ENCODE measurements around the gene KCNRG. TPM values are rescaled to one million over a fixed set of nuclear protein-coding genes. Genes with fewer than 3 reads are reported as not detected.

The KCNRG gene
- total RNA-seq, 1 donor from 2014 or later, result 0.61 TPM

DNA sequence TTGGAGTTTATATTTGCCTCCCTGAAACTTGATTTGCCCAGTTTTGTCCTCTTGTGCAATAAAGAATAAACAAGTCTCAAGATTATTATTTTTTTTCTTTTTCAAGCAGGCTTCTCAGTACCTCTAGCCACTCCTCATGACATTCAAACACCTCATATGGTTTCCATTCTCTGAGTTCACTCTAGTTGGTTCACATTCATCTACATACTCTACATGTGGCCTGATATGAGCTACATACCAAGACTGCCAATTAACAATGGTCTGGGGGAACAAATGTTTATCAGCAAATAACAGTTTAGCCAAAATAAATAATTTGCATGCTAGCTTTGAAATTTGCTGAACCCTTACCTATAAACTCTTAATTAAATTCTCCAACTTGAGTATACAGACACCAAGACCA lies 22.5 kb downstream of the KCNRG start:
- Mint-ChIP-seq H3K36me3 (ENCODE audit: low read depth, unreplicated experiment) (peaks cover 2% of the 10 kb centered on the region), H3K27ac (ENCODE audit: unreplicated experiment) (no peak overlapping the region), H3K4me3 (ENCODE audit: unreplicated experiment) (no peak overlapping the region), H3K4me1 (ENCODE audit: low read depth, unreplicated experiment) (peaks cover 6% of the 10 kb centered on the region), H3K27me3 (ENCODE audit: low read depth, unreplicated experiment) (no peaks in the 10 kb centered on the region), H3K9me3 (ENCODE audit: unreplicated experiment) (no peaks in the 10 kb centered on the region)
- FAIRE-seq, result no peak
- Histone ChIP-seq H3K27ac (ENCODE audit: low read depth, low read length) (no peak overlapping the region), H3K9ac (ENCODE audit: low read length) (no peak overlapping the region), H3K4me2 (ENCODE audit: low read length) (no peak overlapping the region), H3K27me3 (ENCODE audit: insufficient read depth, low read length) (no peaks in the 10 kb centered on the region), H3K79me2 (ENCODE audit: insufficient read depth, low read length) (no peaks in the 10 kb centered on the region), H3K4me1 (ENCODE audit: insufficient read depth, low read length) (peaks cover 5% of the 10 kb centered on the region), H3K9me3 (ENCODE audit: insufficient read depth, low read depth, low read length) (no peaks in the 10 kb centered on the region), H4K20me1 (ENCODE audit: insufficient read depth, low read length) (no peaks in the 10 kb centered on the region), H2AFZ (ENCODE audit: low read depth, low read length) (no peak overlapping the region), H3K4me3 (ENCODE audit: insufficient read depth, low read depth, low read length) (no peak overlapping the region), H3K36me3 (ENCODE audit: insufficient read depth, low read length) (peaks cover 5% of the 10 kb centered on the region)
- TF ChIP-seq, protein P1, sequence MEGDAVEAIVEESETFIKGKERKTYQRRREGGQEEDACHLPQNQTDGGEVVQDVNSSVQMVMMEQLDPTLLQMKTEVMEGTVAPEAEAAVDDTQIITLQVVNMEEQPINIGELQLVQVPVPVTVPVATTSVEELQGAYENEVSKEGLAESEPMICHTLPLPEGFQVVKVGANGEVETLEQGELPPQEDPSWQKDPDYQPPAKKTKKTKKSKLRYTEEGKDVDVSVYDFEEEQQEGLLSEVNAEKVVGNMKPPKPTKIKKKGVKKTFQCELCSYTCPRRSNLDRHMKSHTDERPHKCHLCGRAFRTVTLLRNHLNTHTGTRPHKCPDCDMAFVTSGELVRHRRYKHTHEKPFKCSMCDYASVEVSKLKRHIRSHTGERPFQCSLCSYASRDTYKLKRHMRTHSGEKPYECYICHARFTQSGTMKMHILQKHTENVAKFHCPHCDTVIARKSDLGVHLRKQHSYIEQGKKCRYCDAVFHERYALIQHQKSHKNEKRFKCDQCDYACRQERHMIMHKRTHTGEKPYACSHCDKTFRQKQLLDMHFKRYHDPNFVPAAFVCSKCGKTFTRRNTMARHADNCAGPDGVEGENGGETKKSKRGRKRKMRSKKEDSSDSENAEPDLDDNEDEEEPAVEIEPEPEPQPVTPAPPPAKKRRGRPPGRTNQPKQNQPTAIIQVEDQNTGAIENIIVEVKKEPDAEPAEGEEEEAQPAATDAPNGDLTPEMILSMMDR (IDR thresholded peaks at IDR 0.05; ENCODE audit: insufficient read depth, low read depth, low read length), result no peak
- TF ChIP-seq EZH2 (IDR thresholded peaks at IDR 0.05; ENCODE audit: insufficient read depth, low read length), result no peak
- no peak for DNase-seq (ENCODE audit: low read depth)

DNA sequence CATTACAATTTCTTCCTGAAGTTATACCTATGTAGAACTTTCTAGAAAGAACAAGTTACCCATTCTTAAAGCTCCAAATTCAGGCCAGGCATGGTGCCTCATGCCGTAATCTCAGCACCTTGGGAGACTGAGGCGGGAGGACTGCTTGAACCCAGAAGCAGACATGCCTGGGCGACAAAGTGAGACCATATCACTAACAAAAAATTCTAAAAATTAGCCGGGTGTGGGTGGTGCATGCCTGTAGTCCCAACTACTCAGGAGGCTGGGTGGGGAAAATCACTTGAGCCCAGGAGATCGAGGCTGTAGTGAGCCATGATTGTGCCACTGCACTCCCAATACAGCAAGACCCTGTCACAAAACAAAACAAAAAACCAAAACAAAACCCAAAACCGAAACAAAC lies 23.0 kb downstream of the KCNRG start:
- Histone ChIP-seq H2AFZ (ENCODE audit: low read depth, low read length) (no peak overlapping the region), H3K27me3 (ENCODE audit: insufficient read depth, low read length) (no peaks in the 10 kb centered on the region), H3K79me2 (ENCODE audit: insufficient read depth, low read length) (no peaks in the 10 kb centered on the region), H3K9me3 (ENCODE audit: insufficient read depth, low read depth, low read length) (no peaks in the 10 kb centered on the region), H3K4me1 (ENCODE audit: insufficient read depth, low read length) (peaks cover 5% of the 10 kb centered on the region), H3K9ac (ENCODE audit: low read length) (no peak overlapping the region), H3K4me3 (ENCODE audit: insufficient read depth, low read depth, low read length) (no peak overlapping the region), H3K27ac (ENCODE audit: low read depth, low read length) (no peak overlapping the region), H3K36me3 (ENCODE audit: insufficient read depth, low read length) (peaks cover 8% of the 10 kb centered on the region), H4K20me1 (ENCODE audit: insufficient read depth, low read length) (no peaks in the 10 kb centered on the region), H3K4me2 (ENCODE audit: low read length) (no peak overlapping the region)
- no peak overlapping the region for H3K4me3 Mint-ChIP-seq (ENCODE audit: unreplicated experiment)
- H3K36me3 Mint-ChIP-seq (ENCODE audit: low read depth, unreplicated experiment), result peaks cover 2% of the 10 kb centered on the region
- no peak for TF ChIP-seq EZH2 (IDR thresholded peaks at IDR 0.05; ENCODE audit: insufficient read depth, low read length)
- TF ChIP-seq, protein P1 (IDR thresholded peaks at IDR 0.05; ENCODE audit: insufficient read depth, low read depth, low read length), result no peak
- H3K27me3 Mint-ChIP-seq (ENCODE audit: low read depth, unreplicated experiment), result no peaks in the 10 kb centered on the region
- FAIRE-seq (no peak), DNase-seq (ENCODE audit: low read depth) (no peak)
- H3K27ac Mint-ChIP-seq (ENCODE audit: unreplicated experiment), result no peak overlapping the region
- H3K9me3 Mint-ChIP-seq (ENCODE audit: unreplicated experiment), result no peaks in the 10 kb centered on the region
- H3K4me1 Mint-ChIP-seq (ENCODE audit: low read depth, unreplicated experiment), result peaks cover 5% of the 10 kb centered on the region

DNA sequence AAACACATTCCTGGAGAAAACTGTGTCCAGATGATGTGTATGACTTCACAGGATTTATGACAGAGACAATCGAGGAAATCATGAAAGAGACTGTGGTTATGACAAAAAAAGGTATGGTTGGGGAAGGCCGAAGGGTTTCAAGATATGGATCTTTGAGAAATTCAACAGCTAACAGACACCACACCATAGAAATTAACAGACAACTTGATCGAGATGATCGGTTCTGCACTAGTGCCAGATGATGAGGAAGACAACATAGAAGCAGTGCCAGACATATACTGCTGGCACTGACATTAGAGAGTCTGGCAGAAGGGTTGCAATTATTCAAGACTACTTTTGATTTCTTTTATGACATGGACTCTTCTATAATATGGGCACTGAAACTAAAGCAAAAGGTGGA lies 37.2 kb downstream of the KCNRG start:
- DNase-seq (ENCODE audit: low read depth) (no peak), FAIRE-seq (peak; percentile 23)
- H3K79me2 ChIP-seq (ENCODE audit: insufficient read depth, low read length), result peaks cover 90% of the 10 kb centered on the region
- peaks cover 14% of the 10 kb centered on the region for H3K36me3 ChIP-seq (ENCODE audit: insufficient read depth, low read length)
- Mint-ChIP-seq H3K36me3 (ENCODE audit: low read depth, unreplicated experiment) (no peaks in the 10 kb centered on the region), H3K9me3 (ENCODE audit: unreplicated experiment) (no peaks in the 10 kb centered on the region), H3K4me1 (ENCODE audit: low read depth, unreplicated experiment) (no peaks in the 10 kb centered on the region), H3K27me3 (ENCODE audit: low read depth, unreplicated experiment) (no peaks in the 10 kb centered on the region), H3K27ac (ENCODE audit: unreplicated experiment) (no peak overlapping the region), H3K4me3 (ENCODE audit: unreplicated experiment) (no peak overlapping the region)
- no peak overlapping the region for H3K9ac ChIP-seq (ENCODE audit: low read length)
- H2AFZ ChIP-seq (ENCODE audit: low read depth, low read length), result no peak overlapping the region
- H3K9me3 ChIP-seq (ENCODE audit: insufficient read depth, low read depth, low read length), result no peaks in the 10 kb centered on the region
- H3K4me3 ChIP-seq (ENCODE audit: insufficient read depth, low read depth, low read length), result no peak overlapping the region
- peaks cover 5% of the 10 kb centered on the region for H4K20me1 ChIP-seq (ENCODE audit: insufficient read depth, low read length)
- TF ChIP-seq EZH2 (IDR thresholded peaks at IDR 0.05; ENCODE audit: insufficient read depth, low read length), result no peak
- TF ChIP-seq, protein P1 (IDR thresholded peaks at IDR 0.05; ENCODE audit: insufficient read depth, low read depth, low read length), result no peak
- no peaks in the 10 kb centered on the region for H3K4me1 ChIP-seq (ENCODE audit: insufficient read depth, low read length)
- no peaks in the 10 kb centered on the region for H3K27me3 ChIP-seq (ENCODE audit: insufficient read depth, low read length)
- H3K27ac ChIP-seq (ENCODE audit: low read depth, low read length), result no peak overlapping the region
- H3K4me2 ChIP-seq (ENCODE audit: low read length), result no peak overlapping the region
